Glutamatergic neuron (in vitro differentiated cells): Measurements from ENCODE around the gene IPMK. TPM values are rescaled to one million over a fixed set of nuclear protein-coding genes. Genes with fewer than 3 reads are reported as not detected.
A peak's percentile ranks its signal among the peaks of the same experiment; 100 is the strongest.
"Not testable (repeated sequence)": the region's sequence is repeated elsewhere in the genome, so short reads cannot be mapped to it uniquely, and the experiment has no call there.

Experiments used
- DNase-seq: peaks from one replicate; pipeline ENCODE4 v3.0.0; 2022
- H3K27ac Mint-ChIP-seq: one replicate; pipeline ENCODE4 v1.8.0; 2020; ENCODE audit warnings: mild to moderate bottlenecking, mixed read lengths, inconsistent platforms; ENCODE audit not compliant: unreplicated experiment
- H3K27me3 Mint-ChIP-seq: one replicate; pipeline ENCODE4 v1.8.0; 2020; ENCODE audit warnings: mild to moderate bottlenecking, moderate library complexity, mixed read lengths, inconsistent platforms; ENCODE audit not compliant: unreplicated experiment
- H3K36me3 Mint-ChIP-seq: one replicate; pipeline ENCODE4 v1.8.0; 2020; ENCODE audit warnings: mild to moderate bottlenecking, mixed read lengths, inconsistent platforms; ENCODE audit not compliant: unreplicated experiment
- H3K4me1 Mint-ChIP-seq: one replicate; pipeline ENCODE4 v1.8.0; 2020; ENCODE audit warnings: mild to moderate bottlenecking, low read depth, mixed read lengths, inconsistent platforms; ENCODE audit not compliant: unreplicated experiment
- H3K4me3 Mint-ChIP-seq: one replicate; pipeline ENCODE4 v1.8.0; 2020; ENCODE audit warnings: mild to moderate bottlenecking, mixed read lengths, inconsistent platforms; ENCODE audit not compliant: unreplicated experiment
- H3K9me3 Mint-ChIP-seq: one replicate; pipeline ENCODE4 v1.8.0; 2020; ENCODE audit warnings: mild to moderate bottlenecking, moderate library complexity, mixed read lengths, inconsistent platforms; ENCODE audit not compliant: unreplicated experiment
- CTCF ChIP-seq: fragments of 200-600 bp; sonication (generic); IDR thresholded peaks from one replicate; pipeline ENCODE4 v1.5.0; 2021; ENCODE audit not compliant: partially characterized antibody, unreplicated experiment
- total RNA-seq: library from RNA; stranded (reverse); fragmentation: NEBNext Ultra II Directional; extraction: Animal tissue kit (Norgen Biotek cat#: 25700); gene quantifications from one replicate; pipeline ENCODE4 v1.2.1, GENCODE V29; 2021; ENCODE audit not compliant: unreplicated experiment

Gene IPMK
- total RNA-seq, 1 donor from 2014 or later = 7.6 TPM

GRCh38 chr10:58254644-58255043 lies 13.1 kb downstream of the IPMK start:
- H3K9me3 Mint-ChIP-seq = peaks cover 8% of the 10 kb centered on the region
- TF ChIP-seq CTCF = no peak
- DNase-seq = no peak
- no peak overlapping the region for H3K4me3 Mint-ChIP-seq
- no peak overlapping the region for H3K27ac Mint-ChIP-seq
- H3K4me1 Mint-ChIP-seq = no peaks in the 10 kb centered on the region
- peaks cover 8% of the 10 kb centered on the region for H3K36me3 Mint-ChIP-seq
- H3K27me3 Mint-ChIP-seq = no peaks in the 10 kb centered on the region

- Mint-ChIP-seq H3K27ac (no peak overlapping the region), H3K9me3 (peaks cover 6% of the 10 kb centered on the region), H3K27me3 (no peaks in the 10 kb centered on the region), H3K36me3 (peaks cover 8% of the 10 kb centered on the region), H3K4me1 (no peaks in the 10 kb centered on the region), H3K4me3 (no peak overlapping the region)
- no peak for TF ChIP-seq CTCF
- DNase-seq = no peak
Observed at GRCh38 chr10:58253184-58253583, 14.5 kb downstream of the IPMK start.

GRCh38 chr10:58244666-58245065 lies 23.0 kb downstream of the IPMK start:
- not testable (repeated sequence) for H3K27me3 Mint-ChIP-seq, H3K4me1 Mint-ChIP-seq, H3K4me3 Mint-ChIP-seq, DNase-seq, H3K9me3 Mint-ChIP-seq
- Mint-ChIP-seq H3K27ac (peak overlapping the region; percentile 14), H3K36me3 (peaks cover 24% of the 10 kb centered on the region)

GRCh38 chr10:58244242-58244641 lies 23.5 kb downstream of the IPMK start:
- H3K4me3 Mint-ChIP-seq, H3K9me3 Mint-ChIP-seq, H3K27me3 Mint-ChIP-seq, H3K4me1 Mint-ChIP-seq: not testable (repeated sequence)
- H3K36me3 Mint-ChIP-seq = peaks cover 24% of the 10 kb centered on the region
- peak; percentile 32 for DNase-seq
- H3K27ac Mint-ChIP-seq = peak overlapping the region; percentile 14

GRCh38 chr10:58243801-58244200 lies 23.9 kb downstream of the IPMK start:
- H3K9me3 Mint-ChIP-seq, H3K27ac Mint-ChIP-seq: not testable (repeated sequence)

GRCh38 chr10:58243269-58243668 lies 24.4 kb downstream of the IPMK start:
- Mint-ChIP-seq H3K27ac (peak overlapping the region; percentile 13), H3K27me3 (no peaks in the 10 kb centered on the region), H3K36me3 (peaks cover 24% of the 10 kb centered on the region), H3K9me3 (peaks cover 2% of the 10 kb centered on the region), H3K4me3 (no peak overlapping the region), H3K4me1 (peaks cover 2% of the 10 kb centered on the region)
- no peak for TF ChIP-seq CTCF
- DNase-seq = no peak

More at GRCh38 chr10:58243801-58244200, 23.9 kb downstream of the IPMK start:
- H3K4me3 Mint-ChIP-seq, DNase-seq, H3K27me3 Mint-ChIP-seq, H3K4me1 Mint-ChIP-seq: not testable (repeated sequence)
- peaks cover 24% of the 10 kb centered on the region for H3K36me3 Mint-ChIP-seq

GRCh38 chr10:58241346-58241745 lies 26.3 kb downstream of the IPMK start:
- Mint-ChIP-seq H3K27me3 (no peaks in the 10 kb centered on the region), H3K36me3 (peaks cover 28% of the 10 kb centered on the region), H3K9me3 (peaks cover 2% of the 10 kb centered on the region), H3K27ac (no peak overlapping the region), H3K4me3 (no peak overlapping the region), H3K4me1 (peaks cover 2% of the 10 kb centered on the region)
- no peak for DNase-seq
- TF ChIP-seq CTCF = no peak
